Measurements from ENCODE around the gene MRPL53. TPM values are rescaled to one million over a fixed set of nuclear protein-coding genes. Genes with fewer than 3 reads are reported as not detected.

The MRPL53 gene
- total RNA-seq, 1 experiment from 2014 or later = 65.4 TPM

DNA sequence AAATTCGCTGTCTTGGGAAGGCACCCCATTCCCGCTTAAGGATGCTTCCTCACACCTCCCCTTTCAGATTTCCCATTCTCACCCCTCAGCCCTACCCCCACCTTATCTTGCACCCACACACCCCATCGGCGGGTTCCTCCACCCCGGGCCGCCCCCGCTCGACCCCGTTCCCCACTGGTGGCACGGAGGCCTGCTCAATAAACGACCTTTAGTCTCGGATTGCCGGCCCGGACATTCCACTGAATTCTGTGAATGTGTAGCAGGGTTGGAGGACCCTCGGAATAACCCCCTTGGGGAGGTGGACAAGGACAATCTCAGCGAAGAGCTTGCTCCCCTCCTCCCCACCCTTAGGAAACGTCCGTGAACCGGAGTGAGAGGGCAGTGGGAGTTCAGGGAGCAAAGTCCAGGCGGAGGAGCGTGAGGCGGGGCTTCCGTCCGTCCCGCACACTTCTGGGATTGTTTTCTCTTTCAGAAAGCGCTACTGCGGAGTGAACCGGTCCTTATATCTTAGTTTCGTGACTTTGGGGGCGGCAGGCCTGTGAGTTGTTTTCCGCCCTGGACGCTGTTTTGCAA lies 29.8 kb upstream of the MRPL53 start:
- no peaks in the 10 kb centered on the region for H3K9me3 ChIP-seq (ENCODE audit: control insufficient read depth in 1 of 2, insufficient read depth in 1 of 2, low read depth in 1 of 2, low read length in 2 of 2)
- ChIA-PET POLR2A (no interaction called here), CTCF (no interaction called here), RAD21 (ENCODE audit: low non-redundant PET in 1 of 2, low total read pairs in 2 of 2, uncharacterized antibody in 2 of 2, unreplicated experiment in 2 of 2) (no interaction called here)
- peak overlapping the region; percentile 95 for H3K4me2 ChIP-seq (ENCODE audit: low read length)
- H2AFZ ChIP-seq (ENCODE audit: low read depth, low read length, poor library complexity, severe bottlenecking) = peak overlapping the region; percentile 40
- H3K9ac ChIP-seq (ENCODE audit: low read length) = peak overlapping the region; percentile 85
- no peaks in the 10 kb centered on the region for H3K27me3 ChIP-seq (ENCODE audit: insufficient read depth, low read length)
- H3K27ac ChIP-seq (ENCODE audit: low read depth, low read length) = peak overlapping the region; percentile 91
- peaks cover 3 to 16% of the 10 kb centered on the region in 2 experiments; a peak in 2 of 4 replicates for H3K36me3 ChIP-seq (ENCODE audit: control insufficient read depth in 1 of 2, insufficient read depth in 2 of 2, low read length in 2 of 2)
- ATAC-seq = peak; percentile 9; the same call in 1 of the 2 replicates
- H3K79me2 ChIP-seq (ENCODE audit: insufficient read depth, low read length) = peaks cover 22% of the 10 kb centered on the region
- peaks cover 24 to 53% of the 10 kb centered on the region in 2 experiments for H3K4me1 ChIP-seq (ENCODE audit: control insufficient read depth in 1 of 2, insufficient read depth in 2 of 2, low read length in 2 of 2)
- H3K4me3 ChIP-seq (replicated peaks in 1 of 2; ENCODE audit: low read depth in 1 of 2, low read length in 2 of 2) = peak overlapping the region; percentile 83 to 89
- DNase-seq (ENCODE audit: low read depth, low spot score) = no peak
- no TSS peak for BruUV-seq (replicated peaks)
- no peaks in the 10 kb centered on the region for H3K9me2 ChIP-seq (ENCODE audit: insufficient read depth)
- H4K20me1 ChIP-seq (ENCODE audit: insufficient read depth) = no peaks in the 10 kb centered on the region
- TF ChIP-seq, protein P1, sequence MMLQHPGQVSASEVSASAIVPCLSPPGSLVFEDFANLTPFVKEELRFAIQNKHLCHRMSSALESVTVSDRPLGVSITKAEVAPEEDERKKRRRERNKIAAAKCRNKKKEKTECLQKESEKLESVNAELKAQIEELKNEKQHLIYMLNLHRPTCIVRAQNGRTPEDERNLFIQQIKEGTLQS (IDR thresholded peaks at IDR 0.05) = no peak
- TF ChIP-seq, protein P2, sequence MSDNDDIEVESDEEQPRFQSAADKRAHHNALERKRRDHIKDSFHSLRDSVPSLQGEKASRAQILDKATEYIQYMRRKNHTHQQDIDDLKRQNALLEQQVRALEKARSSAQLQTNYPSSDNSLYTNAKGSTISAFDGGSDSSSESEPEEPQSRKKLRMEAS (IDR thresholded peaks at IDR 0.05) = no peak
- no peak for TF ChIP-seq POLR2AphosphoS5 (IDR thresholded peaks at IDR 0.05; ENCODE audit: low read depth, low read length)
- TF ChIP-seq, protein P3, sequence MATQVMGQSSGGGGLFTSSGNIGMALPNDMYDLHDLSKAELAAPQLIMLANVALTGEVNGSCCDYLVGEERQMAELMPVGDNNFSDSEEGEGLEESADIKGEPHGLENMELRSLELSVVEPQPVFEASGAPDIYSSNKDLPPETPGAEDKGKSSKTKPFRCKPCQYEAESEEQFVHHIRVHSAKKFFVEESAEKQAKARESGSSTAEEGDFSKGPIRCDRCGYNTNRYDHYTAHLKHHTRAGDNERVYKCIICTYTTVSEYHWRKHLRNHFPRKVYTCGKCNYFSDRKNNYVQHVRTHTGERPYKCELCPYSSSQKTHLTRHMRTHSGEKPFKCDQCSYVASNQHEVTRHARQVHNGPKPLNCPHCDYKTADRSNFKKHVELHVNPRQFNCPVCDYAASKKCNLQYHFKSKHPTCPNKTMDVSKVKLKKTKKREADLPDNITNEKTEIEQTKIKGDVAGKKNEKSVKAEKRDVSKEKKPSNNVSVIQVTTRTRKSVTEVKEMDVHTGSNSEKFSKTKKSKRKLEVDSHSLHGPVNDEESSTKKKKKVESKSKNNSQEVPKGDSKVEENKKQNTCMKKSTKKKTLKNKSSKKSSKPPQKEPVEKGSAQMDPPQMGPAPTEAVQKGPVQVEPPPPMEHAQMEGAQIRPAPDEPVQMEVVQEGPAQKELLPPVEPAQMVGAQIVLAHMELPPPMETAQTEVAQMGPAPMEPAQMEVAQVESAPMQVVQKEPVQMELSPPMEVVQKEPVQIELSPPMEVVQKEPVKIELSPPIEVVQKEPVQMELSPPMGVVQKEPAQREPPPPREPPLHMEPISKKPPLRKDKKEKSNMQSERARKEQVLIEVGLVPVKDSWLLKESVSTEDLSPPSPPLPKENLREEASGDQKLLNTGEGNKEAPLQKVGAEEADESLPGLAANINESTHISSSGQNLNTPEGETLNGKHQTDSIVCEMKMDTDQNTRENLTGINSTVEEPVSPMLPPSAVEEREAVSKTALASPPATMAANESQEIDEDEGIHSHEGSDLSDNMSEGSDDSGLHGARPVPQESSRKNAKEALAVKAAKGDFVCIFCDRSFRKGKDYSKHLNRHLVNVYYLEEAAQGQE (IDR thresholded peaks at IDR 0.05; ENCODE audit: low read depth) = no peak
- TF ChIP-seq SIN3A (IDR thresholded peaks at IDR 0.05; ENCODE audit: low read depth) = no peak
- no peak for TF ChIP-seq JUND (IDR thresholded peaks at IDR 0.05)
- TF ChIP-seq ZFX (IDR thresholded peaks at IDR 0.05) = no peak
- TF ChIP-seq CBX3 (IDR thresholded peaks at IDR 0.05; ENCODE audit: low read depth) = no peak
- TF ChIP-seq FOSL1 (IDR thresholded peaks at IDR 0.05; ENCODE audit: low read depth) = no peak
- TF ChIP-seq SP1 (IDR thresholded peaks at IDR 0.05; ENCODE audit: low read depth) = no peak
- no peak for TF ChIP-seq CEBPB (IDR thresholded peaks at IDR 0.05; ENCODE audit: low read depth)
- no peak for TF ChIP-seq SRF (IDR thresholded peaks at IDR 0.05; ENCODE audit: low read depth)
- TF ChIP-seq RAD21 (IDR thresholded peaks at IDR 0.05; ENCODE audit: low read depth) = no peak
- TF ChIP-seq, protein P4, sequence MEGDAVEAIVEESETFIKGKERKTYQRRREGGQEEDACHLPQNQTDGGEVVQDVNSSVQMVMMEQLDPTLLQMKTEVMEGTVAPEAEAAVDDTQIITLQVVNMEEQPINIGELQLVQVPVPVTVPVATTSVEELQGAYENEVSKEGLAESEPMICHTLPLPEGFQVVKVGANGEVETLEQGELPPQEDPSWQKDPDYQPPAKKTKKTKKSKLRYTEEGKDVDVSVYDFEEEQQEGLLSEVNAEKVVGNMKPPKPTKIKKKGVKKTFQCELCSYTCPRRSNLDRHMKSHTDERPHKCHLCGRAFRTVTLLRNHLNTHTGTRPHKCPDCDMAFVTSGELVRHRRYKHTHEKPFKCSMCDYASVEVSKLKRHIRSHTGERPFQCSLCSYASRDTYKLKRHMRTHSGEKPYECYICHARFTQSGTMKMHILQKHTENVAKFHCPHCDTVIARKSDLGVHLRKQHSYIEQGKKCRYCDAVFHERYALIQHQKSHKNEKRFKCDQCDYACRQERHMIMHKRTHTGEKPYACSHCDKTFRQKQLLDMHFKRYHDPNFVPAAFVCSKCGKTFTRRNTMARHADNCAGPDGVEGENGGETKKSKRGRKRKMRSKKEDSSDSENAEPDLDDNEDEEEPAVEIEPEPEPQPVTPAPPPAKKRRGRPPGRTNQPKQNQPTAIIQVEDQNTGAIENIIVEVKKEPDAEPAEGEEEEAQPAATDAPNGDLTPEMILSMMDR (IDR thresholded peaks at IDR 0.05 in 2 of 3, conservative IDR thresholded peaks at IDR 0.05 in 1 of 3; ENCODE audit: borderline replicate concordance in 1 of 3, insufficient read depth in 1 of 3, low read depth in 2 of 3, low read length in 2 of 3) = no peak
- intact Hi-C loops (cut with micrococcal nuclease) = loop anchor here (2.0 kb wide), 1 partner anchor 19 kb away; the partner anchor contains the start of genes CCDC142 and TTC31
